Spleen (tissue), 11 donors: ENCODE measurements around the gene NUMA1. TPM values are rescaled to one million over a fixed set of nuclear protein-coding genes. Genes with fewer than 3 reads are reported as not detected.
A peak's percentile ranks its signal among the peaks of the same experiment; 100 is the strongest.

Experiments used
- DNase-seq: peaks from one replicate; pipeline ENCODE4 v3.0.0-alpha.2; 2020
- H3K27ac ChIP-seq, 8 donors: fragments of 200-600 bp; sonication (generic) in 7 of 8; 1 replicate in 4 of 8; 2 replicates in 4 of 8; pipeline versions ENCODE4 v1.5.0 to v1.8.0; 2016 to 2021; ENCODE audit warnings: inconsistent platforms in 4 of 8, mild to moderate bottlenecking in 4 of 8, moderate library complexity in 1 of 8
- H3K27me3 ChIP-seq, 7 donors: fragments of 200-600 bp; sonication (generic) in 6 of 7; replicated peaks in 1 of 7; 1 replicate in 4 of 7; 2 replicates in 3 of 7; pipeline versions ENCODE4 v1.5.0 to v1.8.0; 2016 to 2021; ENCODE audit warnings: inconsistent platforms in 3 of 7, mild to moderate bottlenecking in 1 of 7
- H3K36me3 ChIP-seq, 6 donors: fragments of 200-600 bp; sonication (generic) in 5 of 6; 1 replicate in 4 of 6; 2 replicates in 2 of 6; pipeline versions ENCODE4 v1.5.0 to v1.8.0; 2016 to 2021; ENCODE audit warnings: inconsistent platforms in 2 of 6
- H3K4me1 ChIP-seq, 6 donors: fragments of 200-600 bp; sonication (generic) in 5 of 6; 1 replicate in 3 of 6; 2 replicates in 3 of 6; pipeline versions ENCODE4 v1.5.0 to v1.8.0; 2016 to 2021; ENCODE audit warnings: inconsistent platforms in 3 of 6
- H3K4me3 ChIP-seq, 8 donors: fragments of 200-600 bp; sonication (generic) in 7 of 8; 1 replicate in 4 of 8; 2 replicates in 4 of 8; pipeline versions ENCODE4 v1.5.0 to v1.8.0; 2016 to 2021; ENCODE audit warnings: inconsistent platforms in 4 of 8, mild to moderate bottlenecking in 4 of 8, moderate library complexity in 2 of 8
- H3K9me3 ChIP-seq, 8 donors: fragments of 200-600 bp; sonication (generic) in 7 of 8; 1 replicate in 4 of 8; 2 replicates in 4 of 8; pipeline versions ENCODE4 v1.5.0 to v1.8.0; 2016 to 2021; ENCODE audit warnings: inconsistent platforms in 4 of 8
- CTCF ChIP-seq, 11 experiments: fragments of 200-600 bp in 7 of 11; fragments of 450-650 bp in 4 of 11; sonication (generic) in 4 of 11; IDR thresholded peaks in 8 of 11; conservative IDR thresholded peaks in 3 of 11; 1 replicate in 7 of 11; 2 replicates in 4 of 11; pipeline versions ENCODE4 v1.4.0 to v1.8.0; 2016 to 2021; ENCODE audit warnings: antibody characterized with exemption in 11 of 11, inconsistent platforms in 4 of 11, mild to moderate bottlenecking in 1 of 11
- POLR2A ChIP-seq, 3 donors: fragments of 450-650 bp; IDR thresholded peaks; one replicate each; pipeline ENCODE4 v1.5.1; 2017; ENCODE audit warnings: antibody characterized with exemption in 3 of 3, mild to moderate bottlenecking in 1 of 3
- POLR2AphosphoS5 ChIP-seq, 3 donors: sonication (generic); formaldehyde crosslinking; IDR thresholded peaks; one replicate each; pipeline ENCODE4 v1.5.1; 2017; ENCODE audit warnings: antibody characterized with exemption in 3 of 3
- WGBS, 5 donors: extraction: QIAGEN DNeasy Blood & Tissue Kit in 3 of 5; methylation state at CpG; one replicate each; pipeline versions ENCODE4 v1.1.5 to v1.1.7; 2013 to 2018; 5-methylcytosine and 5-hydroxymethylcytosine counted together
- intact Hi-C: fragments of 100-400 bp; cut with DNase I; formaldehyde crosslinking; loops from one replicate; pipeline ENCODE4 v1.15.0; 2023; ENCODE audit warnings: low total_unique reads
- polyA plus RNA-seq, 3 donors: library from polyadenylated mRNA; stranded (reverse); fragments of 200-250 nt; gene quantifications; one replicate each; pipeline ENCODE4 v1.2.1, GENCODE V29; 2013
- total RNA-seq, 7 donors: library from RNA; depleted of rRNA in 3 of 7; stranded (reverse); fragments of >200 nt in 3 of 7; fragmentation: NEBNext Ultra II Directional in 4 of 7; extraction: Animal tissue kit (Norgen Biotek cat#: 25700) in 4 of 7; gene quantifications; one replicate each; pipeline versions ENCODE4 v1.1.0 to v1.2.1, GENCODE V29; 2016 to 2021
- donor health status: healthy with polysubstance abuse.
- donor health status: DM: no; HTN: no; CAD: no; lungs with moderate emphysema.
- donor health status: DM: no; HTN: no; CAD: no.
- donor health status: Bipolar disorder and iron deficiency.
- donor health status: healthy.
- donor health status: DM: no; HTN: no; CAD: no.
- donor health status: DM: yes; HTN: yes; CAD: no.

Gene NUMA1
- total and polyA plus RNA-seq, 10 donors: 75.5 to 248 (median 185) TPM

DNA sequence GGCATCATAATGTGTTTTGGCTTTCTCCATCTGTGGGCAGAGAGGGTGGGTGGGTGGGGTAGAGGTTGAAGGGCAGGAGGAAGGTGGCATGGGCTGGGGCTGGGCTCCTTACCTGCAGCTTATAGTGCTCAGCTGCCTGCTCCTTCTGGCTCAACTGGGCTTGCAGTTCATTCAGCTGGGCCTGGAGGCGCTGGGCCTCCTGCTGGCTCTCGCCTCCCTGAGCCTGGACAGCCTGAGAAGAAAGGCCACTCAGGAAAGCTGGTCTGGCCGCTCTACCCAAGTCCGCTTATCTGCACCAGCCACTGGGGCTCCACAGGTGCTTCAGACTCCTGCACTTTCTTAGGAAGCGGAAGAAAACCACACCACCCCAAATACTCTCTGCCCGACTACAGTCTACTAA is 71.2 kb downstream of the NUMA1 start:
- no peak overlapping the region for H3K27ac ChIP-seq
- H3K4me3 ChIP-seq: no peak overlapping the region
- intact Hi-C loops: no loop called here
- no peak for DNase-seq
- H3K9me3 ChIP-seq: no peaks in the 10 kb centered on the region
- peaks cover 10 to 100% (median 100%) of the 10 kb centered on the region in 6 donors for H3K36me3 ChIP-seq
- TF ChIP-seq POLR2A (IDR thresholded peaks at IDR 0.05) (no peak), POLR2AphosphoS5 (IDR thresholded peaks at IDR 0.05) (peak in 1 of 3 donors; percentile 36), CTCF (IDR thresholded peaks at IDR 0.05 in 8 of 11, conservative IDR thresholded peaks at IDR 0.05 in 3 of 11) (no peak)
- no peaks in the 10 kb centered on the region for H3K27me3 ChIP-seq
- H3K4me1 ChIP-seq: peaks cover 0 to 40% (median 16%) of the 10 kb centered on the region in 6 donors
- WGBS, 5 donors: 95 to 98% (median 96%) methylated on average over 6 of the region's 6 CpGs

DNA sequence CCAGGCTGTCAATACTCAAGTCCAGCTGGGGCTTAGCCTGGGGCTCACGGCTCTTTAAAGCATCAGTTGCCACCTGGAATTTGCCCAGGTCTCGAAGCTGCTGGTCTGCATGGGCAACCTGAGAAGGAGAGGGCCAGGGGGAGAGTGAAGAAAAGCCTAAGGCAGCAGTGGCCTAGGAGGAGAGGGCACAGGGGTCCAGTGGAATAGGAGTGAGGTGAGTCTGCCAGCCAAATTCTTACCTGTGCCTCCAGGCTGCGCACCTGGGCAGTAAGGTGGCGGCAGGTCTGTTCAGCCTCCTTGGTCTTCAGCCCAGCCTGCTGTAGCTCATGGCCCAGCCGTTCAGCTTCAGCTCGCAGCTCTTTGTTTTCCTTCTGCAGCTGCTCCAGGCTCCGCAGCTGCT is 71.6 kb downstream of the NUMA1 start:
- intact Hi-C loops: no loop called here
- Histone ChIP-seq H3K4me1 (peaks cover 0 to 44% (median 18%) of the 10 kb centered on the region in 6 donors), H3K27ac (peak overlapping the region in 1 of 8 donors; percentile 2), H3K36me3 (peaks cover 10 to 100% (median 100%) of the 10 kb centered on the region in 6 donors), H3K9me3 (no peaks in the 10 kb centered on the region), H3K4me3 (no peak overlapping the region), H3K27me3 (no peaks in the 10 kb centered on the region)
- DNase-seq: no peak
- no peak for TF ChIP-seq CTCF (IDR thresholded peaks at IDR 0.05 in 8 of 11, conservative IDR thresholded peaks at IDR 0.05 in 3 of 11)
- peak in 1 of 3 donors; percentile 37 for TF ChIP-seq POLR2AphosphoS5 (IDR thresholded peaks at IDR 0.05)
- 90 to 98% (median 97%) methylated on average over 7 of the region's 7 CpGs for WGBS, 5 donors

GRCh38 chr11:72007587-72007986 is 72.8 kb downstream of the NUMA1 start:
- peak in 1 of 3 donors; percentile 37 for TF ChIP-seq POLR2AphosphoS5 (IDR thresholded peaks at IDR 0.05)
- TF ChIP-seq CTCF (IDR thresholded peaks at IDR 0.05 in 8 of 11, conservative IDR thresholded peaks at IDR 0.05 in 3 of 11): no peak
- WGBS, 5 donors: 78 to 88% (median 80%) methylated on average over 5 of the region's 5 CpGs
- peaks cover 10 to 100% (median 100%) of the 10 kb centered on the region in 6 donors for H3K36me3 ChIP-seq
- H3K4me1 ChIP-seq: peaks cover 0 to 48% (median 17%) of the 10 kb centered on the region in 6 donors
- H3K27ac ChIP-seq: peak overlapping the region in 1 of 8 donors; percentile 21
- intact Hi-C loops: no loop called here
- H3K4me3 ChIP-seq: no peak overlapping the region
- DNase-seq: no peak
- no peaks in the 10 kb centered on the region for H3K27me3 ChIP-seq
- H3K9me3 ChIP-seq: no peaks in the 10 kb centered on the region

GRCh38 chr11:72007089-72007476 is 73.3 kb downstream of the NUMA1 start:
- WGBS, 5 donors: 72 to 94% (median 82%) methylated on average over 12 to 15 of the region's 15 CpGs
- H3K27me3 ChIP-seq: no peaks in the 10 kb centered on the region
- H3K27ac ChIP-seq: peak overlapping the region in 1 of 8 donors; percentile 21
- H3K36me3 ChIP-seq: peaks cover 10 to 100% (median 100%) of the 10 kb centered on the region in 6 donors
- H3K4me3 ChIP-seq: no peak overlapping the region
- DNase-seq: no peak
- H3K9me3 ChIP-seq: no peaks in the 10 kb centered on the region
- H3K4me1 ChIP-seq: peaks cover 0 to 48% (median 18%) of the 10 kb centered on the region in 6 donors
- intact Hi-C loops: no loop called here
- TF ChIP-seq CTCF (IDR thresholded peaks at IDR 0.05 in 8 of 11, conservative IDR thresholded peaks at IDR 0.05 in 3 of 11): no peak
- peak in 2 of 3 donors; percentile 51 to 74 for TF ChIP-seq POLR2AphosphoS5 (IDR thresholded peaks at IDR 0.05)
